Adrenal gland (tissue), 12 donors: ENCODE data around the gene UBC. TPM values are rescaled to one million over a fixed set of nuclear protein-coding genes. Genes with fewer than 3 reads are reported as not detected.
A peak's percentile ranks its signal among the peaks of the same experiment; 100 is the strongest.

Experiments
- DNase-seq, 7 donors: peaks; one replicate each; pipeline ENCODE4 v3.0.0-alpha.2; 2019 to 2020
- H3K27ac ChIP-seq, 5 donors: fragments of 200-600 bp; sonication (generic) in 4 of 5; 1 replicate in 3 of 5; 2 replicates in 2 of 5; pipeline versions ENCODE4 v1.5.1 to v1.8.0; 2016 to 2020; ENCODE audit warnings: mild to moderate bottlenecking in 1 of 5
- H3K27me3 ChIP-seq: fragments of 200-600 bp; 2 replicates; pipeline ENCODE4 v1.8.0; 2021
- H3K36me3 ChIP-seq, 2 donors: fragments of 200-600 bp; replicated peaks in 1 of 2; 1 replicate in 1 of 2; 2 replicates in 1 of 2; pipeline versions ENCODE4 v1.5.1 to v1.8.0; 2018 to 2022
- H3K4me1 ChIP-seq, 2 donors: fragments of 200-600 bp; replicated peaks in 1 of 2; 1 replicate in 1 of 2; 2 replicates in 1 of 2; pipeline versions ENCODE4 v1.5.1 to v1.8.0; 2018 to 2021
- H3K4me3 ChIP-seq, 4 donors: fragments of 200-600 bp; sonication (generic) in 3 of 4; one replicate each; pipeline ENCODE4 v1.5.1; 2016 to 2018
- H3K9me3 ChIP-seq, 3 donors: fragments of 200-600 bp; sonication (generic) in 1 of 3; replicated peaks in 1 of 3; 1 replicate in 2 of 3; 2 replicates in 1 of 3; pipeline versions ENCODE4 v1.5.1 to v1.8.0; 2016 to 2021
- POLR2A ChIP-seq, 2 donors: fragments of 450-650 bp; IDR thresholded peaks; one replicate each; pipeline ENCODE4 v1.6.1; 2017; ENCODE audit warnings: antibody characterized with exemption in 2 of 2, mild to moderate bottlenecking in 2 of 2, moderate library complexity in 1 of 2
- WGBS, 4 donors: extraction: QIAGEN DNeasy Blood & Tissue Kit in 2 of 4; methylation state at CpG; one replicate each; pipeline versions ENCODE4 v1.1.5 to v1.1.7; 2013 to 2017; 5-methylcytosine and 5-hydroxymethylcytosine counted together
- intact Hi-C, 2 donors: fragments of 100-400 bp; cut with DNase I; formaldehyde crosslinking; loops; one replicate each; pipeline versions ENCODE4 v1.14.1 to v1.15.0; 2022 to 2023
- polyA plus RNA-seq, 3 donors: library from polyadenylated mRNA; stranded (reverse); fragments of 200-250 nt in 2 of 3; fragments of 350-450 nt in 1 of 3; fragmentation: Illumina TruSeq in 1 of 3; extraction: RNeasy Lipid Tissue Mini Kit (QIAGEN cat#74804) in 1 of 3; gene quantifications; one replicate each; pipeline ENCODE4 v1.2.3, GENCODE V29; 2013 to 2014
- total RNA-seq, 9 donors: library from RNA; depleted of rRNA in 4 of 9; stranded (reverse); fragments of >200 nt in 4 of 9; fragments of 120-200 nt in 1 of 9; fragmentation: NEBNext Ultra II Directional in 1 of 9; extraction: Animal tissue kit (Norgen Biotek cat#: 25700) in 1 of 9; gene quantifications; one replicate each; pipeline versions ENCODE4 v1.1.0 to v1.2.4, GENCODE V29; 2013 to 2023
- TF ChIP-seq, protein P1 (sequence below), 6 experiments: fragments of 450-650 bp in 4 of 6; fragments of 200-600 bp in 2 of 6; sonication (generic) in 1 of 6; IDR thresholded peaks; 1 replicate in 5 of 6; 2 replicates in 1 of 6; pipeline versions ENCODE4 v1.5.1 to v1.8.0; 2016 to 2021; ENCODE audit warnings: antibody characterized with exemption in 6 of 6, mild to moderate bottlenecking in 2 of 6, moderate library complexity in 1 of 6
- donor health status: healthy with polysubstance abuse.
- donor health status: Bipolar disorder and iron deficiency.
- donor health status: DM: yes; HTN: yes; CAD: no.
- donor health status: DM: no; HTN: no; CAD: no.
- donor health status: DM: no; HTN: no; CAD: no.
- donor health status: DM: yes; HTN: yes; CAD: no.

UBC gene
- total and polyA plus RNA-seq, 12 donors, result 797 to 1,869 (median 1,116) TPM

DNA sequence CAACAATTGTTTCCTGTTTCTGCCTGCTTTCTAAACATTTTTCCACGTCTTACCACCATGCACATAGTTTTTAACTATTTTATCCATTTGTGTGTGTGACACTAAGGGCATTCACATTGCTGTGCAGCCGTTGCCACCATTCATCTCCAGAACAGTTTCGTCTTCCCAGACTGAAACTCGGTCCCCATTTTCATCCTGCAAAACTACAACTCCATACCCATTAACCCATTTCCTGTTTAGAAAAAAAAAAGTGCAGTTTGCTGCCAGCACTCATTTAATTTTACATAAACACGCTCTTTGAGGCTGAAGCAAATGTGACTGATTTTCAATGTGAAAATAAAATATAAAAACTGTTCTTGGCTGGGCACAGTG is 15.5 kb downstream of the UBC start:
- Histone ChIP-seq H3K4me3 (peak overlapping the region in 1 of 4 donors; percentile 0), H3K27ac (peak overlapping the region in 1 of 5 donors; percentile 13), H3K27me3 (no peaks in the 10 kb centered on the region), H3K4me1 (peaks cover 0 to 4% of the 10 kb centered on the region in 2 donors), H3K36me3 (no peaks in the 10 kb centered on the region), H3K9me3 (no peaks in the 10 kb centered on the region)
- WGBS, 4 donors, result 41 to 54% (median 42%) methylated on average over 5 of the region's 5 CpGs
- no peak for DNase-seq
- intact Hi-C loops, result no loop called here
- TF ChIP-seq, protein P1, sequence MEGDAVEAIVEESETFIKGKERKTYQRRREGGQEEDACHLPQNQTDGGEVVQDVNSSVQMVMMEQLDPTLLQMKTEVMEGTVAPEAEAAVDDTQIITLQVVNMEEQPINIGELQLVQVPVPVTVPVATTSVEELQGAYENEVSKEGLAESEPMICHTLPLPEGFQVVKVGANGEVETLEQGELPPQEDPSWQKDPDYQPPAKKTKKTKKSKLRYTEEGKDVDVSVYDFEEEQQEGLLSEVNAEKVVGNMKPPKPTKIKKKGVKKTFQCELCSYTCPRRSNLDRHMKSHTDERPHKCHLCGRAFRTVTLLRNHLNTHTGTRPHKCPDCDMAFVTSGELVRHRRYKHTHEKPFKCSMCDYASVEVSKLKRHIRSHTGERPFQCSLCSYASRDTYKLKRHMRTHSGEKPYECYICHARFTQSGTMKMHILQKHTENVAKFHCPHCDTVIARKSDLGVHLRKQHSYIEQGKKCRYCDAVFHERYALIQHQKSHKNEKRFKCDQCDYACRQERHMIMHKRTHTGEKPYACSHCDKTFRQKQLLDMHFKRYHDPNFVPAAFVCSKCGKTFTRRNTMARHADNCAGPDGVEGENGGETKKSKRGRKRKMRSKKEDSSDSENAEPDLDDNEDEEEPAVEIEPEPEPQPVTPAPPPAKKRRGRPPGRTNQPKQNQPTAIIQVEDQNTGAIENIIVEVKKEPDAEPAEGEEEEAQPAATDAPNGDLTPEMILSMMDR (IDR thresholded peaks at IDR 0.05), result no peak
- no peak for TF ChIP-seq POLR2A (IDR thresholded peaks at IDR 0.05)

DNA sequence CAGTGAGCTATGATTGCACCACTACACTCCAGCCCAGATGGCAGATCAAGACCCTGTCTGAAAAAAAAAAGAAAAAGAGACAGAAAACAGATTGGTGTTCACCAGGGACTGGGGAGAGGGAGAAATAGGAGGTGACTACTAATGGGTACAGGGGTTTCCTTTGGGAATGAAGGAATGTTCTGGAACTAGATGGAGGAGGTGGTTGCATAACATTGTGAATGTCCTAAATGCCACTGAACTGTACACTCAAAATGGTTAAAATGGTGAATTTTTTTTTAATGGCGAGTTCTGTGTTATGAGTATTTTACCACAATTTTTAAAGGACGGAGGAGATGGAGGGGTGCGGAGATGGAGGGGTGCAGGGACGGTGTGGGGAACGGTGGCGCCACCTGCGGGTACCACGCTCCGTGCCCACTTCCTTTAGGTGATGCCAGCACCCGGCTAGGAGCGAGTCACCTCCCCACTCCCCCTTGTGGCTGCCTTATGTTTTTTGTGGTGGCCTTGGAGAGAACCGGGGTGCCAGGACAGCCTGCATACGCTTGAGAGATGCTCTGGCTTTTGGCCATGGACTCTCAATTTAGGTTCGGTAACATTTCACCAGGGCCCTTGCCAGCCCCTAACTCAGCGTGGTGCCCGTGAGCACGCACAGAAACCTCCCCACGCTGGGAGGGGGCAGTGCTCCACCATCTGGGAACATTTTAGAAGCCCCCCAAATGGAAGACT is 16.1 kb downstream of the UBC start:
- Histone ChIP-seq H3K27ac (peak overlapping the region in 1 of 5 donors; percentile 13), H3K9me3 (no peaks in the 10 kb centered on the region), H3K36me3 (no peaks in the 10 kb centered on the region), H3K4me3 (peak overlapping the region in 1 of 4 donors; percentile 0), H3K4me1 (peaks cover 0 to 4% of the 10 kb centered on the region in 2 donors), H3K27me3 (no peaks in the 10 kb centered on the region)
- TF ChIP-seq, protein P1 (IDR thresholded peaks at IDR 0.05), result peak; percentile 16 to 71 (median 58)
- TF ChIP-seq POLR2A (IDR thresholded peaks at IDR 0.05), result no peak
- WGBS, 4 donors, result 16 to 30% (median 24%) methylated on average over 11 to 18 of the region's 18 CpGs
- intact Hi-C loops, result no loop called here
- peak; percentile 54 to 83 (median 75) for DNase-seq

DNA sequence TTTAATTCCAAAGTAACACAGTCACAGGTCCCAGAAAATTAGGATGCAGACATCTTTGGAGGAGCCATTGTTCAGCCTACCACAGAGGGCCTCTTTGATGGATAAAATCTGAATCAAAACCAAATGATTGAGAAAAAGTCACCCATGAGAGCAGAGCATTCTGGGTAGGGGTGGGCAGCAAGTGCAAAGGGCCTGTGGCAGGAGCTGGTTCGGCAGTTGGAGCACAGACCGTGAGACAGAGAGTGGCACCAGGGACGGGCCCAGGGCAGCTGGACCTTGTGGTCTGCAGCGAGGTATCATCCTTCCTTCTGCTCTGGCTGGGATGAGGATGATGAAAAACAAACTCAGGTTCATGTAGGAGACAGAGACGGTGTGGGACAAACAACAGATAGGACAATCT is 18.0 kb downstream of the UBC start:
- no peak overlapping the region for H3K4me3 ChIP-seq
- TF ChIP-seq, protein P1 (IDR thresholded peaks at IDR 0.05), result no peak
- TF ChIP-seq POLR2A (IDR thresholded peaks at IDR 0.05), result no peak
- no peaks in the 10 kb centered on the region for H3K36me3 ChIP-seq
- intact Hi-C loops, result no loop called here
- DNase-seq, result no peak
- H3K4me1 ChIP-seq, result peaks cover 0 to 4% of the 10 kb centered on the region in 2 donors
- WGBS, 4 donors, result 80 to 89% (median 82%) methylated on average over 5 of the region's 5 CpGs
- H3K27ac ChIP-seq, result no peak overlapping the region
- no peaks in the 10 kb centered on the region for H3K9me3 ChIP-seq
- H3K27me3 ChIP-seq, result no peaks in the 10 kb centered on the region

DNA sequence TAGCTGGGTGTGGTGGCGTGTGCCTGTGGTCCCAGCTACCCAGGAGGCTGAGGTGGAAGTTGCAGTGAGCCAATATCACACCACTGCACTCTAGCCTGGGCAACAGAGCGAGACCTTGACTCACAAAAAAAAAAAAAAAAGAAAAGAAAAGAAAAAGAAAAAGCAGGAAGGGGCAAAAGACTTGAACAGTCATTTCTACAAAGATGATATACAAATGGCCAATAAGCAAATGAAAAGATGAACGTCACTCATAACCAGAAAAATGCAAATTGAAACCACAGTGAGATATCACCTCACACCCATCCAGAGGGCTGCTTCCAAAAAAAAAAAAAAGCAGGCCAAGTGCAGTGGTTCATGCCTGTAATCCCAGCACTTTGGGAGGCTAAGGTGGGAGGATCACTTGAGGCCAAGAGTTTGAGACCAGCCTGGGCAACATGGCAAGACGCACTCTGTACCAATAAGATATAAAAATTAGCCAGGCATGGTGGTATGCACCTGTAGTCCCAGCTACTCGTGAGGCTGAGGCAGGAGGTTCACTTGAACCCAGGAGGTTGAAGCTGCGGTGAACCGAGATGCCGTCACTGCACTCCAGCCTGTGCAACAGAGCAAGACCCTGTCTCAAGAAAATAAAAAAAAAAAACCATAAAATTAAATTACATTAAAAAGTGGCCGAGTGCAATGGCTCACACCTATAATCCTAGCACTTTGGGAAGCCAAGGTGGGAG is 20.5 kb downstream of the UBC start:
- no peak for DNase-seq
- Histone ChIP-seq H3K9me3 (no peaks in the 10 kb centered on the region), H3K27ac (no peak overlapping the region), H3K4me3 (no peak overlapping the region), H3K27me3 (no peaks in the 10 kb centered on the region), H3K36me3 (no peaks in the 10 kb centered on the region), H3K4me1 (peaks cover 0 to 4% of the 10 kb centered on the region in 2 donors)
- TF ChIP-seq, protein P1 (IDR thresholded peaks at IDR 0.05), result no peak
- no peak for TF ChIP-seq POLR2A (IDR thresholded peaks at IDR 0.05)
- WGBS, 4 donors, result 93 to 95% (median 94%) methylated on average over 9 of the region's 9 CpGs
- intact Hi-C loops, result no loop called here
